Activated B cell treated with CpG ODN at 0.5 μM for 24 hours (primary cell): ENCODE results near the gene NDE1. TPM values are rescaled to one million over a fixed set of nuclear protein-coding genes. Genes with fewer than 3 reads are reported as not detected.

Experiments used
- ATAC-seq: fragments of 200-7000 bp; cut with Tn5 transposase; one replicate; pipeline ENCODE4 v1.10.0; 2021; ENCODE audit warnings: low read depth, mild to moderate bottlenecking, moderate library complexity
- CTCF ChIA-PET: fragments of 350-600 bp; sonication (Branson Sonifier 250); formaldehyde crosslinking; loops from one replicate; lab custom pipeline; 2021; ENCODE audit warnings: antibody characterized with exemption; lab: Charles Lee
- POLR2A ChIA-PET: fragments of 350-600 bp; sonication (Branson Sonifier 250); formaldehyde crosslinking; loops from one replicate; lab custom pipeline; 2021; ENCODE audit warnings: antibody characterized with exemption; lab: Charles Lee
- DNase-seq: peaks from one replicate; pipeline ENCODE4 v3.0.0; 2022
- H3K27ac Mint-ChIP-seq: one replicate; pipeline ENCODE4 v1.8.0; 2020; ENCODE audit warnings: mixed read lengths
- H3K27me3 Mint-ChIP-seq: one replicate; pipeline ENCODE4 v1.8.0; 2021; ENCODE audit warnings: mixed read lengths
- H3K36me3 Mint-ChIP-seq: one replicate; pipeline ENCODE4 v1.8.0; 2021; ENCODE audit warnings: low read depth, mixed read lengths
- H3K4me1 Mint-ChIP-seq: one replicate; pipeline ENCODE4 v1.8.0; 2021; ENCODE audit warnings: mixed read lengths
- H3K4me3 Mint-ChIP-seq: one replicate; pipeline ENCODE4 v1.8.0; 2020; ENCODE audit warnings: mild to moderate bottlenecking, mixed read lengths
- H3K9me3 Mint-ChIP-seq: one replicate; pipeline ENCODE4 v1.8.0; 2020; ENCODE audit warnings: mixed read lengths
- CTCF ChIP-seq: fragments of 200-600 bp; IDR thresholded peaks from one replicate; pipeline ENCODE4 v1.8.0; 2022; ENCODE audit warnings: antibody characterized with exemption, mild to moderate bottlenecking
- intact Hi-C: fragments of 100-400 bp; cut with micrococcal nuclease; formaldehyde crosslinking; loops from one replicate; pipeline ENCODE4 v1.15.1; 2024
- total RNA-seq: library from RNA; stranded (reverse); gene quantifications from 2 replicates; pipeline ENCODE4 v1.2.3, GENCODE V29; 2022

Gene NDE1
- total RNA-seq, 1 donor from 2014 or later, result 163 TPM

DNA sequence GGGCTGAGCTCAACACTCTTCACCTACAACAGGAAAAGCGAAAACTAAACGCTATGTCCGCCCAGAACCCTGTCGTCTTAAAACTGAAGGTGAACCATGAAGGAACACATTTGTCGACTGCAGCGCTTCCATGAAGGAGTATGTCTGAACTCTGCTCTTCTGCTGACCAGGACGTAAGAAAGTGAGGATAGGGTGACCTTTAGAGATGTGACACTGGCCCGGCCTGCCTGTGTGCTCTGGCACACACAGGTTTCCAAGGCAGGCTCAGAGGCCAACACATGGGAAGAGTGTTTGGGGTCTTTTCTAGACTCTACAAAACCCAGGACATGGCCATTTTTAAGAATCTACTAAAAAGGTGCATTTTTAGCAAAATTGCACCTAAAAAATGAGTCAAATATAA, 28.2 kb upstream of the NDE1 start:
- Mint-ChIP-seq H3K4me1 (peaks cover 8% of the 10 kb centered on the region), H3K9me3 (no peaks in the 10 kb centered on the region), H3K27ac (peak overlapping the region; percentile 15), H3K36me3 (peaks cover 91% of the 10 kb centered on the region), H3K4me3 (no peak overlapping the region), H3K27me3 (no peaks in the 10 kb centered on the region)
- intact Hi-C loops, result no loop called here
- POLR2A ChIA-PET, result interaction anchor here (1.2 kb wide), 2 partner anchors 20 to 21 kb away, joined by 4 to 9 read pairs; partner anchors contain the start of gene MARF1
- DNase-seq, result no peak
- CTCF ChIA-PET, result no interaction called here
- no peak for ATAC-seq
- no peak for TF ChIP-seq CTCF

GRCh38 chr16:15631730-15632409, 18.2 kb upstream of the NDE1 start:
- H3K36me3 Mint-ChIP-seq, result peaks cover 86% of the 10 kb centered on the region
- DNase-seq (no peak), ATAC-seq (no peak)
- intact Hi-C loops, result loop anchor here (1.0 kb wide), 1 partner anchor 10 kb away; no protein-coding TSS in a partner anchor
- ChIA-PET POLR2A (interaction anchor here (0.9 to 9.0 kb wide), 4 partner anchors 12 to 41 kb away, joined by 3 to 115 read pairs (median 7); partner anchors contain the start of gene MARF1), CTCF (interaction anchor here (0.9 to 2.2 kb wide), 2 partner anchors 11 to 13 kb away, joined by 4 to 17 read pairs; partner anchors contain the start of gene MARF1)
- peaks cover 76% of the 10 kb centered on the region for H3K4me1 Mint-ChIP-seq
- peak overlapping the region; percentile 92 for H3K27ac Mint-ChIP-seq
- H3K27me3 Mint-ChIP-seq, result no peaks in the 10 kb centered on the region
- H3K4me3 Mint-ChIP-seq, result peak overlapping the region; percentile 62
- TF ChIP-seq CTCF, result no peak
- H3K9me3 Mint-ChIP-seq, result peaks cover 6% of the 10 kb centered on the region

GRCh38 chr16:15635926-15636325, 14.1 kb upstream of the NDE1 start:
- POLR2A ChIA-PET, result interaction anchor here (0.7 to 9.0 kb wide), 5 partner anchors 8 to 45 kb away, joined by 3 to 115 read pairs (median 3); partner anchors contain the start of genes MARF1 and NDE1
- Mint-ChIP-seq H3K36me3 (peaks cover 84% of the 10 kb centered on the region), H3K27me3 (no peaks in the 10 kb centered on the region), H3K4me1 (peaks cover 96% of the 10 kb centered on the region), H3K4me3 (peak overlapping the region; percentile 76), H3K9me3 (peaks cover 6% of the 10 kb centered on the region), H3K27ac (peak overlapping the region; percentile 88)
- ATAC-seq (no peak), DNase-seq (no peak)
- CTCF ChIA-PET, result interaction anchor here (2.9 kb wide), 1 partner anchor 8 kb away, joined by 20 read pairs; the partner anchor contains the start of gene MARF1
- intact Hi-C loops, result no loop called here
- TF ChIP-seq CTCF, result no peak

- intact Hi-C loops, result no loop called here
- no peak for TF ChIP-seq CTCF
- Mint-ChIP-seq H3K27me3 (no peaks in the 10 kb centered on the region), H3K4me3 (peak overlapping the region; percentile 76), H3K36me3 (peaks cover 84% of the 10 kb centered on the region), H3K4me1 (peaks cover 99% of the 10 kb centered on the region), H3K9me3 (peaks cover 6% of the 10 kb centered on the region), H3K27ac (peak overlapping the region; percentile 88)
- ChIA-PET CTCF (no interaction called here), POLR2A (interaction anchor here (0.7 to 9.0 kb wide), 6 partner anchors 7 to 46 kb away, joined by 3 to 115 read pairs (median 3); partner anchors contain the start of genes MARF1 and NDE1)
- ATAC-seq, result peak; percentile 62
- no peak for DNase-seq
Measured at GRCh38 chr16:15636392-15636873, 13.6 kb upstream of the NDE1 start.

GRCh38 chr16:15639061-15639568, 10.9 kb upstream of the NDE1 start:
- peak overlapping the region; percentile 98 for H3K27ac Mint-ChIP-seq
- intact Hi-C loops, result loop anchor here (1.0 kb wide), 1 partner anchor 48 kb away; no protein-coding TSS in a partner anchor
- TF ChIP-seq CTCF, result no peak
- no peaks in the 10 kb centered on the region for H3K9me3 Mint-ChIP-seq
- H3K27me3 Mint-ChIP-seq, result no peaks in the 10 kb centered on the region
- H3K36me3 Mint-ChIP-seq, result peaks cover 70% of the 10 kb centered on the region
- DNase-seq (no peak), ATAC-seq (peak; percentile 15)
- ChIA-PET POLR2A (interaction anchor here (1.2 to 7.3 kb wide), 4 partner anchors 9 to 45 kb away, joined by 4 to 142 read pairs (median 8); partner anchors contain the start of gene NDE1), CTCF (no interaction called here)
- H3K4me1 Mint-ChIP-seq, result peaks cover 89% of the 10 kb centered on the region
- H3K4me3 Mint-ChIP-seq, result peak overlapping the region; percentile 69
